HuH-7.5 (cell line): Measurements from ENCODE around the gene TOP3A.
"Not testable (repeated sequence)": the region's sequence is repeated elsewhere in the genome, so short reads cannot be mapped to it uniquely, and the experiment has no call there.

Source experiments
- DNase-seq: peaks from one replicate; pipeline ENCODE4 v3.0.0; 2011; ENCODE audit warnings: low spot score

TOP3A gene, protein sequence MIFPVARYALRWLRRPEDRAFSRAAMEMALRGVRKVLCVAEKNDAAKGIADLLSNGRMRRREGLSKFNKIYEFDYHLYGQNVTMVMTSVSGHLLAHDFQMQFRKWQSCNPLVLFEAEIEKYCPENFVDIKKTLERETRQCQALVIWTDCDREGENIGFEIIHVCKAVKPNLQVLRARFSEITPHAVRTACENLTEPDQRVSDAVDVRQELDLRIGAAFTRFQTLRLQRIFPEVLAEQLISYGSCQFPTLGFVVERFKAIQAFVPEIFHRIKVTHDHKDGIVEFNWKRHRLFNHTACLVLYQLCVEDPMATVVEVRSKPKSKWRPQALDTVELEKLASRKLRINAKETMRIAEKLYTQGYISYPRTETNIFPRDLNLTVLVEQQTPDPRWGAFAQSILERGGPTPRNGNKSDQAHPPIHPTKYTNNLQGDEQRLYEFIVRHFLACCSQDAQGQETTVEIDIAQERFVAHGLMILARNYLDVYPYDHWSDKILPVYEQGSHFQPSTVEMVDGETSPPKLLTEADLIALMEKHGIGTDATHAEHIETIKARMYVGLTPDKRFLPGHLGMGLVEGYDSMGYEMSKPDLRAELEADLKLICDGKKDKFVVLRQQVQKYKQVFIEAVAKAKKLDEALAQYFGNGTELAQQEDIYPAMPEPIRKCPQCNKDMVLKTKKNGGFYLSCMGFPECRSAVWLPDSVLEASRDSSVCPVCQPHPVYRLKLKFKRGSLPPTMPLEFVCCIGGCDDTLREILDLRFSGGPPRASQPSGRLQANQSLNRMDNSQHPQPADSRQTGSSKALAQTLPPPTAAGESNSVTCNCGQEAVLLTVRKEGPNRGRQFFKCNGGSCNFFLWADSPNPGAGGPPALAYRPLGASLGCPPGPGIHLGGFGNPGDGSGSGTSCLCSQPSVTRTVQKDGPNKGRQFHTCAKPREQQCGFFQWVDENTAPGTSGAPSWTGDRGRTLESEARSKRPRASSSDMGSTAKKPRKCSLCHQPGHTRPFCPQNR

DNA sequence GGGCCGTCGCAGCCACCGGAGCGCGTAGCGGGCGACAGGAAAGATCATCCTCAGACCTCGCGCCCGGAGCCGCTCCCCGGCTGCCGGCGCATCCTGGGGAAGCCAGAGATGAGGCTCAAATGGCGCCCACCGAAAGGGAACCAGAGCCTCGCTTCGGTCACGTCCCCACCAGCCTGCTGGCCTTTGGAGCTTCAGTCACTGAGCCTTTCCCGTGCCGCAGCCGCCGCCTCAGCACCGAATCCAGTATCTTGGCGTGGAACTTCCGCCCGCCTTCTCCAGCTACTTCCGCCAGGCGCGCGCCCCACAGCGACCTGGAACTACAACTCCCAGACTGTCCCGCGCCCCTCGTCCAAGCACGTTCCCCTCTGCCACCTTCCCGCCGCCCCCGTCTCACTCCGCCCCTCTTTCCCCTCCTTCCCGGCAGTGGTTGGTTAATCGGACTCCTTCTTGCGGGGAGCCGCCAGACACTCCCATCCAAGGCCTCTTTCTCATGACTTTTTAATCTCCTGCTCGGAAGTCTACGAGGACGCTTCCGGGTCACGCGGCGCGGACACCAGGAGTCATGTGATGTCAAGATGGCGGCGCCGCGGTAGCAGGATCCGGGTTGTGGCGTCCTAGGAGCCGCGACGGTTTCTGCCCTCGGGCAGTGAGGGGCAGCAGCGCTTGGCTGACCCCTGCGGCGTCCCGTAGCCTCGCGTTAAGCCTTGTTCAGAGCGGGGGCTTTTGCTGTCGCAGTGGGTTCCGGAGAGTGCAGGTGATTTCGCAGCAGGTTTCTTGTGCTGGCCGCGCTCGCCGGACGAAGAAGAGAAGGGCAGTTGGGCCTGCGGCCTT is at the start of gene TOP3A, which contains the start of gene SMCR8:
Gene TOP3A, minus strand, starts transcription at position 264 of the 831 bp plus-strand sequence. Its CDS starts 216 bp downstream, at position 48.
Gene SMCR8, plus strand, starts transcription at position 563 of the 831 bp plus-strand sequence. CDS start 497 bp downstream, outside the sequence.
- DNase-seq = peak; percentile 76

DNA sequence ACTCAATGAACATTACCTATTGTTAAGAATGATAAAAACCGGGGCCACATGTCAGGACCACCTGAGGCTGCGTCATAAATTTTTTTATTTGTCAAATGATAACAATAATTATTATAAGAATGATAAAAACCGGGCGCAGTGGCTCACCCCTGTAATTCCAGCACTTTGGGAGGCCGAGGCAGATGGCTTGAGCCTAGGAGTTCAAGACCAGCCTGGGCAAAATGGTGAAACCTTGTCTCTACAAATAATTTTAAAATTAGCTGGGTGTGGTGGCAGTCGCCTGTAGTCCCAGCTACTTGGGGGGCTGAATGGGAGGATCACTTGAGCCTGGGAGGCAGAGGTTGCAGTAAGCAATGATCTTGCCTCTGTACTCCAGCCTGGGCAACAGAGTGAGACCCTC is 49.4 kb upstream of the TOP3A start:
- DNase-seq = no peak

GRCh38 chr17:18363101-18364049 is 48.6 kb upstream of the TOP3A start, which contains the start of gene SHMT1:
Gene SHMT1, minus strand, starts transcription at chr17:18363550. Its CDS starts 7,569 bp downstream, at chr17:18355981.
- DNase-seq = peak; percentile 84

GRCh38 chr17:18362698-18363100 is 47.9 kb upstream of the TOP3A start:
- DNase-seq = peak; percentile 47

GRCh38 chr17:18361837-18362697 is 47.3 kb upstream of the TOP3A start:
- DNase-seq = no peak

- no peak for DNase-seq
Measured at GRCh38 chr17:18360518-18360917, 45.7 kb upstream of the TOP3A start.

- DNase-seq = no peak
Measured at GRCh38 chr17:18356624-18357023, 41.8 kb upstream of the TOP3A start.

GRCh38 chr17:18353541-18353940 is 38.7 kb upstream of the TOP3A start:
- no peak for DNase-seq

GRCh38 chr17:18344021-18344420 is 29.2 kb upstream of the TOP3A start:
- no peak for DNase-seq

DNA sequence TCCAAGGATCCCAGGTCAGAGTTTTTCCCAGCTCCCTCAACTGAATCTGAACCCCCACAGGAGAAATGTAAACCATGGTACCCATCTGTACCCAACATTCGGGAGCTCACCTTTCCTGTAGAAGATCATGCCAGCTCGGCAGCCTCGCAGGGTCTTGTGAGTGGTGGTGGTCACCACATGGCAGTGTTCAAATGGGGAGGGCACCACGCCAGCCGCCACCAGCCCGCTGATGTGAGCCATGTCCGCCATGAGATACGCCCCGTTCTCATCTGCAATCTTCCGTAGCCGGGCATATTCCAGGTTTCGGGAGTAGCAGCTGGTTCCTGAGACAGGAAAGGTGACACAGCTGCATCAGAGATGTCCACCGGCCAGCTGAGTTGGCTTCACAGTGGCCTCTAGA is 25.1 kb upstream of the TOP3A start:
- no peak for DNase-seq

- not testable (repeated sequence) for DNase-seq
Measured at GRCh38 chr17:18338158-18338557, 23.4 kb upstream of the TOP3A start.

DNA sequence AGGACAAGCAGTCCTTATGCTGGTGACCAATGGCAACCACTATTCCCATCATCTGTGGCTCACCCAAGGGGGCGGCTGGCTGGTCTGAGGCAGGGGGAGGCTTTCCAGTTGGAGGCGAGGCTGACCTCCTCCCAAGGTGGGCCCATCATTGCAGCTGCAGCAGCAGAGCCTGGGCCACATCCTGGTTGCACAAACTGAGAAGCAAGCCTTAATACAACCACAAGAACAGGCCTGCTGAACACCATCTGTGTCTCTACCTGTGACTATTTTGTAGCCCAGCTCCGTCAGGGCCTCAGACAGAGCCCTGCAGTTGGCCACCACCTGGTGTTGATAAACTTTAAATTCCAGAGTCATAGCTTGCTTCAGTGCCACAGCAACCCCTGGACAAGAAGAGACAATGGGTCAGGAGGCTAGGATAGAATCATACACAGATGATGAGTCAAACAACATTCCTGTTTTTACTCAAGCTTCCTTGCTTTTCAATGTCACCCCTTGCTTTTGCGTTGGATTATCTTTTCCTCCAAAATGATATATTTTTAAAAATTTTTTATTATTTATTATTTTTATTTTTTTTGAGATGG is 18.2 kb upstream of the TOP3A start:
- DNase-seq = no peak

DNA sequence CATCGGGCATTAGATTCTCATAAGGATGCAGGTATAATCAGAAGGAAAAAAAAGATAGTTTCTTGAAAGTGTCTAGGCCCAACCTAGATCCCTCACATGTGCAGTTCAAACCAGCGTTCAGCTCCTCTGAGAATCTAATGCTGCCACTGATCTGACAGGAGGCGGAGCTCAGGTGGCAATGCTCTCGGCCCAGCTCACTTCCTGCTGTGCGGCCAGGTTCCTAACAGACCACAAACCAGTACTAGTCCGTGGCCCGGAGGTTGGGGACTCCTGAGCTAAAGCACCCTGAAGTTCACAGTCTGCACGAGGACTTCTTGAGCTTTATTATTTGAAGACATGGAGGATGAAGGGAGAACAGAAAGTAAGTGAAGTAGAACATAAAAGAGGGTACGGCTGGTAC is 17.1 kb upstream of the TOP3A start:
- DNase-seq = no peak

- DNase-seq = no peak
Measured at GRCh38 chr17:18328643-18329204, 13.9 kb upstream of the TOP3A start.

- no peak for DNase-seq
Measured at GRCh38 chr17:18327556-18327955, 12.8 kb upstream of the TOP3A start.

GRCh38 chr17:18327093-18327492 is 12.3 kb upstream of the TOP3A start:
- no peak for DNase-seq

DNA sequence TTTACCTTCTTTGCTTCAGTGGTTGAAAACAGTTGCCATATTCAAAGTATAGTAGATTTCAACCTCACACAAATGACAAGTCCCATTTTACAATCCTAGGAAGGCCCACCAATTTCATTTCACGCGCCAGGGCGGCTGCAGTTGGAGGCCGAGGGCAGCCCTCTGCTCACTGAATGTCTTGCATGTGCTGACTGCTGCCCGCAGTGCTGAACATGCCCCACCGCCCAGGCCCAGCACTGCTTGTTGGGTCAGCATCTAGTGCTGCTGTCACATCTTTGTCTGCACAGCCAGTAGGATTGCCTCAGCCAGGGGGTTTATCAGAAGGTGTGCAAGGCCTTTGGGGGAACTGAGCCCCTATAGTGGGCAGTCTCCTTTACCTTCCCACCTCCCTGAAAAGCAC is 11.8 kb upstream of the TOP3A start:
- no peak for DNase-seq

DNA sequence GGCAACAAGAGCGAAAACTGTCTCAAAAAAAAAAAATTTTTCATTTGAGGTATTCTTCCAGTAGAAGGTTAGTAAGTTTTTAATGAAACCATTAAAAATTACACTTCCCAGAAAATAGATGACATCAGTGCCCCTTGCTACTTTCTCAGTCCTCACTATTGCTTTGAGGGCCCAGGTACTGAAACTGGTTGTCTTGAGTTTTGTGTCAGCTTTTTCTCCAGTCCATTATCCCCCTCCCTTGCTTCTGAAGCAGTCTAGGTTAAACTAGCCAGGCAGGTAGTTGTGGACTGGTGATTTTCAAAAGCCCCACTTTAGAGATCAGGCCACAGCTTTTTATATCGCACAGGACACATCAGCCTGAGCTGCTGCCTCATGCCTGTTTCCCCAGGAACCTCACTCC is 11.2 kb upstream of the TOP3A start:
- no peak for DNase-seq
